B cell (primary cell): Measurements from ENCODE around the gene RPL32. TPM values are rescaled to one million over a fixed set of nuclear protein-coding genes. Genes with fewer than 3 reads are reported as not detected.
"Not testable (repeated sequence)": the region's sequence is repeated elsewhere in the genome, so short reads cannot be mapped to it uniquely, and the experiment has no call there.

Experiments used
- ATAC-seq: fragments of 200-7000 bp; cut with Tn5 transposase; one replicate; pipeline ENCODE4 v1.10.0; 2021; ENCODE audit warnings: low read depth, mild to moderate bottlenecking, moderate number of reproducible peaks, moderate library complexity
- CTCF ChIA-PET: fragments of 350-600 bp; sonication (Branson Sonifier 250); formaldehyde crosslinking; loops from one replicate; lab custom pipeline; 2021; ENCODE audit warnings: antibody characterized with exemption, inconsistent platforms; lab: Charles Lee
- POLR2A ChIA-PET: fragments of 350-600 bp; sonication (Branson Sonifier 250); formaldehyde crosslinking; loops from one replicate; lab custom pipeline; 2021; ENCODE audit warnings: antibody characterized with exemption; lab: Charles Lee
- DNase-seq: peaks from one replicate; pipeline ENCODE4 v3.0.0; 2013
- H2AFZ ChIP-seq: 2 replicates; pipeline ENCODE4 v1.6.1; 2012; ENCODE audit warnings: mild to moderate bottlenecking, low read depth, low read length; ENCODE audit not compliant: insufficient read depth, poor library complexity, severe bottlenecking
- H3K27ac ChIP-seq, 2 donors: 1 replicate in 1 of 2; 2 replicates in 1 of 2; pipeline ENCODE4 v1.5.1; 2012 to 2013; ENCODE audit warnings: low read length in 2 of 2, mild to moderate bottlenecking in 2 of 2, moderate library complexity in 1 of 2
- H3K27me3 ChIP-seq, 4 experiments: fragments of 200-600 bp in 1 of 4; sonication (generic) in 1 of 4; replicated peaks in 1 of 4; 1 replicate in 2 of 4; 2 replicates in 2 of 4; pipeline versions ENCODE4 v1.6.1 to v1.7.0; 2013 to 2016; ENCODE audit warnings: low read length in 3 of 4, mild to moderate bottlenecking in 2 of 4, mixed read lengths in 1 of 4, moderate library complexity in 1 of 4; ENCODE audit not compliant: insufficient read depth in 4 of 4, control insufficient read depth in 3 of 4; ENCODE audit errors: control extremely low read depth in 1 of 4
- H3K36me3 ChIP-seq, 2 experiments: replicated peaks in 1 of 2; 1 replicate in 1 of 2; 2 replicates in 1 of 2; pipeline versions ENCODE4 v1.6.1 to v1.7.1; 2013; ENCODE audit warnings: low read length in 1 of 2; ENCODE audit not compliant: insufficient read depth in 2 of 2, control insufficient read depth in 1 of 2; ENCODE audit errors: control extremely low read depth in 1 of 2, extremely low read depth in 1 of 2
- H3K4me1 ChIP-seq, 2 donors: fragments of 200-600 bp in 1 of 2; sonication (generic) in 1 of 2; 1 replicate in 1 of 2; 2 replicates in 1 of 2; pipeline versions ENCODE4 v1.5.1 to v1.6.1; 2013 to 2017; ENCODE audit warnings: low read length in 2 of 2; ENCODE audit not compliant: control insufficient read depth in 2 of 2, insufficient read depth in 2 of 2
- H3K4me2 ChIP-seq: replicated peaks from 2 replicates; pipeline ENCODE3; 2012; ENCODE audit warnings: mild to moderate bottlenecking, low read depth, low read length; ENCODE audit not compliant: poor library complexity, severe bottlenecking
- H3K4me3 ChIP-seq, 5 experiments: fragments of 200-600 bp in 1 of 5; sonication (generic) in 1 of 5; 1 replicate in 3 of 5; 2 replicates in 2 of 5; pipeline versions ENCODE4 v1.5.1 to v1.7.0; 2011 to 2016; ENCODE audit warnings: low read length in 4 of 5, mild to moderate bottlenecking in 4 of 5, low read depth in 2 of 5, control low read depth in 1 of 5, moderate library complexity in 1 of 5; ENCODE audit not compliant: insufficient read depth in 1 of 5; ENCODE audit errors: control extremely low read depth in 1 of 5, extremely low read depth in 1 of 5
- H3K79me2 ChIP-seq: fragments of 200-600 bp; sonication (generic); one replicate; pipeline ENCODE4 v1.6.0; 2016; ENCODE audit warnings: low read length; ENCODE audit not compliant: control insufficient read depth, insufficient read depth
- H3K9ac ChIP-seq: fragments of 200-600 bp; sonication (generic); 2 replicates; pipeline ENCODE4 v1.6.1; 2017; ENCODE audit warnings: mild to moderate bottlenecking, low read length, moderate library complexity
- H3K9me3 ChIP-seq, 3 donors: one replicate each; pipeline versions ENCODE4 v1.6.1 to v1.7.1; 2013; ENCODE audit warnings: low read length in 2 of 3; ENCODE audit not compliant: control insufficient read depth in 2 of 3, insufficient read depth in 1 of 3; ENCODE audit errors: control extremely low read depth in 1 of 3
- H4K20me1 ChIP-seq: 2 replicates; pipeline ENCODE4 v1.6.0; 2012; ENCODE audit warnings: mild to moderate bottlenecking, low read length; ENCODE audit not compliant: insufficient read depth, control insufficient read depth, poor library complexity, severe bottlenecking
- H3K27ac Mint-ChIP-seq: one replicate; pipeline ENCODE4 v1.8.0; 2021; ENCODE audit warnings: mixed read lengths
- H3K27me3 Mint-ChIP-seq: one replicate; pipeline ENCODE4 v1.8.0; 2021; ENCODE audit warnings: mixed read lengths
- H3K4me1 Mint-ChIP-seq: one replicate; pipeline ENCODE4 v1.8.0; 2021; ENCODE audit warnings: mixed read lengths
- H3K4me3 Mint-ChIP-seq: one replicate; pipeline ENCODE4 v1.8.0; 2021; ENCODE audit warnings: mixed read lengths
- H3K9me3 Mint-ChIP-seq: one replicate; pipeline ENCODE4 v1.8.0; 2022; ENCODE audit warnings: mixed read lengths; ENCODE audit not compliant: insufficient read depth
- EZH2 ChIP-seq: IDR thresholded peaks from 2 replicates; pipeline ENCODE4 v1.6.1; 2012; ENCODE audit warnings: borderline replicate concordance, low read depth, mild to moderate bottlenecking, moderate library complexity, low read length; ENCODE audit not compliant: insufficient read depth, poor library complexity, severe bottlenecking
- WGBS: methylation state at CpG from one replicate; pipeline ENCODE4 v1.1.5; 2013; ENCODE audit warnings: missing lambda C conversion rate; ENCODE audit not compliant: insufficient coverage; 5-methylcytosine and 5-hydroxymethylcytosine counted together
- intact Hi-C: fragments of 100-400 bp; cut with micrococcal nuclease; formaldehyde crosslinking; loops from one replicate; pipeline ENCODE4 v1.10.0; 2022
- polyA plus RNA-seq: library from polyadenylated mRNA; depleted of rRNA; stranded (reverse); fragments of >200 nt; gene quantifications from 2 replicates; pipeline ENCODE4 v1.2.3, GENCODE V29; 2012
- small RNA-seq: library from RNA; depleted of rRNA; stranded (forward); fragments of <200 nt; gene quantifications from one replicate; pipeline ENCODE3, GENCODE V24; 2012; ENCODE audit warnings: low replicate concordance, low read depth; ENCODE audit not compliant: insufficient read length
- total RNA-seq, 2 donors: library from RNA; stranded (reverse); fragments of 120-200 nt in 1 of 2; gene quantifications; 1 replicate in 1 of 2; 2 replicates in 1 of 2; pipeline versions ENCODE4 v1.2.3 to v1.2.4, GENCODE V29; 2013 to 2022
- TF ChIP-seq, protein P1 (sequence below): fragments of 200-600 bp; IDR thresholded peaks from one replicate; pipeline ENCODE4 v1.8.0; 2022; ENCODE audit warnings: antibody characterized with exemption, mild to moderate bottlenecking

RPL32 gene
- total and polyA plus RNA-seq, 2 donors (not counting 1 experiment from before 2014, with no cell fraction given), result 2,160 to 2,756 TPM

DNA sequence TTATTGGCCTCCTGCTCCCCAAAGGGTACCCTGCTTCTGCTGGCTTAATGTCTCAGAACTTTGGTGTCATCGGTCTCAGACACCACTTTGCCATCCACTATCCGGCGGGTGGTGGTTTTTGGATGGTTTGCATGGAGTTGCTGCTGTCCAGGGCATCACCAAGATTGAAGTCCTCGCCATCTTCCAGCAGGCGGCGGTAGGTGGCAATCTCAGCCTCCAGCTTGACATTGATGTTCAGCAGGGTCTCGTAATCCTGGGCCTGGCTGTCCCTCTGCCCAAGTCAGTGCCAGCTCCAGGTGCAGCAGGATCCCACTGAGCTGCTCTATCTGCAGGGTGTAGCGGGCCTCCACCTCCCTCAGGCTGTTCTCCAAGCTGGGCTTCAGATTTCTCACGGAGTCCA is 54.0 kb downstream of the RPL32 start:
- H3K4me2 ChIP-seq, H3K9me3 ChIP-seq, H3K27ac Mint-ChIP-seq, H3K9ac ChIP-seq, H3K4me3 ChIP-seq, H3K4me3 Mint-ChIP-seq, H3K27ac ChIP-seq, POLR2A ChIA-PET, H3K4me1 Mint-ChIP-seq, intact Hi-C loops, H3K36me3 ChIP-seq, H3K79me2 ChIP-seq, ATAC-seq, H4K20me1 ChIP-seq, H2AFZ ChIP-seq, H3K4me1 ChIP-seq, H3K27me3 ChIP-seq, H3K9me3 Mint-ChIP-seq: not testable (repeated sequence)
- DNase-seq, result peak; percentile 71
- CTCF ChIA-PET, result interaction anchor here (1.1 to 1.9 kb wide), 4 partner anchors 9 to 105 kb away, joined by 5 to 9 read pairs (median 6); partner anchors contain the start of gene CAND2
- WGBS, result 64% methylated on average over 7 of the region's 9 CpGs
- H3K27me3 Mint-ChIP-seq, result peaks cover 34% of the 10 kb centered on the region

DNA sequence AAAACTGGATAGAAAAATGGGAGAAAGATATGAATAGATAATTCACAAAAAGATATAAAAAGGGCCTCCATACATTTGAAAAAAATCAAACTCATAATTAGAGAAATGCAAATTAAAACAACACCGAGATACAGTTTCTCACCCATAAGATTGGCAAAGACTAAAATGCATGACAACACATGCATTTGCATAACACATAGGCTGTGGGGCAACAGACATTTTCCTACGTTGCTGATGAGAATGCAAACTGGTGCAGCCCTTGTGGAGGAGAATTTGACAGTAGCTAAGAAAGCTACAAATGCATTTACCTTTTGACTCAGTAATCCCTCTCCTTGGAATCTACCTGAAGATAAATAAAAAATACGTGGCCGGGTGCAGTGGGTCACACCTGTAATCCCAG is 56.3 kb downstream of the RPL32 start:
- no peaks in the 10 kb centered on the region for H3K79me2 ChIP-seq
- 74% methylated on average over 2 of the region's 4 CpGs for WGBS
- H2AFZ ChIP-seq, result no peak overlapping the region
- TF ChIP-seq EZH2, result no peak
- TF ChIP-seq, protein P1, sequence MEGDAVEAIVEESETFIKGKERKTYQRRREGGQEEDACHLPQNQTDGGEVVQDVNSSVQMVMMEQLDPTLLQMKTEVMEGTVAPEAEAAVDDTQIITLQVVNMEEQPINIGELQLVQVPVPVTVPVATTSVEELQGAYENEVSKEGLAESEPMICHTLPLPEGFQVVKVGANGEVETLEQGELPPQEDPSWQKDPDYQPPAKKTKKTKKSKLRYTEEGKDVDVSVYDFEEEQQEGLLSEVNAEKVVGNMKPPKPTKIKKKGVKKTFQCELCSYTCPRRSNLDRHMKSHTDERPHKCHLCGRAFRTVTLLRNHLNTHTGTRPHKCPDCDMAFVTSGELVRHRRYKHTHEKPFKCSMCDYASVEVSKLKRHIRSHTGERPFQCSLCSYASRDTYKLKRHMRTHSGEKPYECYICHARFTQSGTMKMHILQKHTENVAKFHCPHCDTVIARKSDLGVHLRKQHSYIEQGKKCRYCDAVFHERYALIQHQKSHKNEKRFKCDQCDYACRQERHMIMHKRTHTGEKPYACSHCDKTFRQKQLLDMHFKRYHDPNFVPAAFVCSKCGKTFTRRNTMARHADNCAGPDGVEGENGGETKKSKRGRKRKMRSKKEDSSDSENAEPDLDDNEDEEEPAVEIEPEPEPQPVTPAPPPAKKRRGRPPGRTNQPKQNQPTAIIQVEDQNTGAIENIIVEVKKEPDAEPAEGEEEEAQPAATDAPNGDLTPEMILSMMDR, result no peak
- H3K4me3 Mint-ChIP-seq, result no peak overlapping the region
- H3K27ac ChIP-seq, result no peak overlapping the region
- H3K4me3 ChIP-seq, result no peak overlapping the region
- CTCF ChIA-PET, result no interaction called here
- H3K4me1 Mint-ChIP-seq, result no peaks in the 10 kb centered on the region
- H3K27ac Mint-ChIP-seq, result no peak overlapping the region
- ATAC-seq (no peak), DNase-seq (no peak)
- no peak overlapping the region for H3K4me2 ChIP-seq
- intact Hi-C loops, result no loop called here
- H4K20me1 ChIP-seq, result no peaks in the 10 kb centered on the region
- H3K9me3 Mint-ChIP-seq, result no peaks in the 10 kb centered on the region
- peaks cover 0 to 6% (median 2%) of the 10 kb centered on the region in 4 experiments for H3K27me3 ChIP-seq
- no peaks in the 10 kb centered on the region for H3K36me3 ChIP-seq
- no peak overlapping the region for H3K9ac ChIP-seq
- H3K27me3 Mint-ChIP-seq, result peaks cover 35% of the 10 kb centered on the region
- H3K9me3 ChIP-seq, result no peaks in the 10 kb centered on the region
- POLR2A ChIA-PET, result no interaction called here
- no peaks in the 10 kb centered on the region for H3K4me1 ChIP-seq

Small RNA genes lying within 50 kb of the gene (small RNA-seq; reads per million reads assigned to genes)
- not detected for gene AC034198.1

Other genes starting within 250 kb of the RPL32 start
- gene RAF1, start 177.4 kb downstream of the RPL32 start, total RNA-seq, result 126 and 135 TPM in 2 replicates
- 84.3 and 128 TPM in 2 replicates for gene RAF1, start 177.4 kb downstream of the RPL32 start, polyA plus RNA-seq
- gene TMEM40, start 82.3 kb downstream of the RPL32 start, total RNA-seq, result not detected in 2 replicates
- 0.33 and 31.0 TPM in 2 replicates for gene TMEM40, start 82.3 kb downstream of the RPL32 start, polyA plus RNA-seq
- gene CAND2, start 44.9 kb downstream of the RPL32 start, total RNA-seq, result 1.00 and 1.9 TPM in 2 replicates
- gene CAND2, start 44.9 kb downstream of the RPL32 start, polyA plus RNA-seq, result 0.34 and 1.4 TPM in 2 replicates
- 222 and 235 TPM in 2 replicates for gene IQSEC1, start 231.9 kb upstream of the RPL32 start, total RNA-seq
- gene IQSEC1, start 231.9 kb upstream of the RPL32 start, polyA plus RNA-seq, result 96.7 and 133 TPM in 2 replicates